HepG2 (cell line): Measurements from ENCODE around the gene BIK. TPM values are rescaled to one million over a fixed set of nuclear protein-coding genes. Genes with fewer than 3 reads are reported as not detected.

Source experiments
- ATAC-seq: fragments of 200-7000 bp; cut with Tn5 transposase; 3 replicates; pipeline ENCODE4 v1.9.1; 2020; ENCODE audit warnings: mild to moderate bottlenecking, moderate library complexity
- BruUV-seq: library from RNA; stranded (reverse); fragments of 400-500 nt; replicated peaks from 2 replicates; lab custom pipeline; 2021; lab: Mats Ljungman, UMichigan
- CTCF ChIA-PET: fragments of 300-600 bp; formaldehyde crosslinking; extraction: SDS; loops from one replicate; lab custom pipeline; 2021; ENCODE audit warnings: low total read pairs, inconsistent platforms, low intra/inter-chr PET ratio; lab: Yijun Ruan, JAX
- POLR2A ChIA-PET: fragments of 350-600 bp; sonication (Branson Sonifier 250); formaldehyde crosslinking; loops from one replicate; lab custom pipeline; 2020; ENCODE audit warnings: antibody characterized with exemption, inconsistent platforms; lab: Yijun Ruan, JAX
- DNase-seq: peaks from one replicate; pipeline ENCODE4 v3.0.0-alpha.2; 2015; ENCODE audit warnings: low spot score
- FAIRE-seq: peaks from 3 replicates; lab custom pipeline; 2011; peaks lifted over from hg19 to GRCh38; lab: Jason Lieb, UNC
- H2AFZ ChIP-seq: one replicate; pipeline ENCODE4 v1.6.1; 2011; ENCODE audit warnings: low read length, inconsistent platforms
- H3K27ac ChIP-seq: fragments of 300-600 bp; 3 replicates; pipeline ENCODE4 v1.8.0; 2011; ENCODE audit warnings: mixed run types, mild to moderate bottlenecking, mixed read lengths, low read length, inconsistent platforms; ENCODE audit not compliant: insufficient read depth; ENCODE audit errors: extremely low read length
- H3K27me3 ChIP-seq, 2 experiments: fragments of 200-600 bp in 1 of 2; 2 replicates in 1 of 2; 3 replicates in 1 of 2; pipeline versions ENCODE4 v1.6.0 to v1.8.0; 2011; ENCODE audit warnings: low read length in 2 of 2, mild to moderate bottlenecking in 2 of 2, moderate library complexity in 2 of 2, inconsistent platforms in 1 of 2; ENCODE audit not compliant: insufficient read depth in 2 of 2, control insufficient read depth in 1 of 2
- H3K36me3 ChIP-seq, 2 experiments: fragments of 200-600 bp in 1 of 2; replicated peaks in 1 of 2; 2 replicates in 1 of 2; 3 replicates in 1 of 2; pipeline versions ENCODE4 v1.5.1 to v1.8.0; 2011; ENCODE audit warnings: low read length in 2 of 2, inconsistent platforms in 1 of 2; ENCODE audit not compliant: insufficient read depth in 2 of 2, control insufficient read depth in 1 of 2
- H3K4me1 ChIP-seq: 2 replicates; pipeline ENCODE4 v1.5.1; 2012; ENCODE audit warnings: low read length, inconsistent platforms; ENCODE audit not compliant: insufficient read depth
- H3K4me2 ChIP-seq: 2 replicates; pipeline ENCODE4 v1.6.0; 2011; ENCODE audit warnings: low read depth, low read length, inconsistent platforms
- H3K4me3 ChIP-seq, 3 experiments: fragments of 200-600 bp in 1 of 3; sonication (generic), shearing (Covaris generic) in 1 of 3; replicated peaks in 1 of 3; 2 replicates each; pipeline ENCODE4 v1.5.1; 2011 to 2016; ENCODE audit warnings: low read length in 3 of 3, inconsistent platforms in 2 of 3, low read depth in 2 of 3, mild to moderate bottlenecking in 2 of 3, control low read depth in 1 of 3, mixed read lengths in 1 of 3; ENCODE audit not compliant: insufficient read depth in 1 of 3
- H3K79me2 ChIP-seq: one replicate; pipeline ENCODE4 v1.6.1; 2011; ENCODE audit warnings: low read length, inconsistent platforms; ENCODE audit not compliant: insufficient read depth
- H3K9ac ChIP-seq: 2 replicates; pipeline ENCODE4 v1.6.0; 2011; ENCODE audit warnings: mild to moderate bottlenecking, low read depth, low read length, inconsistent platforms; ENCODE audit not compliant: insufficient read depth
- H3K9me3 ChIP-seq: 2 replicates; pipeline ENCODE4 v1.5.1; 2012; ENCODE audit warnings: mild to moderate bottlenecking, low read length
- H4K20me1 ChIP-seq: 2 replicates; pipeline ENCODE4 v1.6.0; 2011; ENCODE audit warnings: inconsistent platforms, mild to moderate bottlenecking, low read length, moderate library complexity; ENCODE audit not compliant: insufficient read depth
- AGO2 ChIP-seq: fragments of 200-400 bp; formaldehyde crosslinking; optimal IDR thresholded peaks from 2 replicates; pipeline ENCODE3; 2017; ENCODE audit warnings: mild to moderate bottlenecking, low read depth, low read length, moderate library complexity
- ATF5 ChIP-seq: sonication (generic); formaldehyde crosslinking; IDR thresholded peaks from 2 replicates; pipeline ENCODE4 v1.4.0; 2020; ENCODE audit warnings: mild to moderate bottlenecking, low read depth, missing genetic modification reagents
- CBFB ChIP-seq: sonication (generic); formaldehyde crosslinking; IDR thresholded peaks from 2 replicates; pipeline ENCODE4 v1.4.0; 2020; ENCODE audit warnings: missing genetic modification reagents
- FOSL2 ChIP-seq: sonication (generic); formaldehyde crosslinking; IDR thresholded peaks from 2 replicates; pipeline ENCODE4 v1.4.0; 2020; ENCODE audit warnings: missing genetic modification reagents
- JUND ChIP-seq: sonication (generic); formaldehyde crosslinking; IDR thresholded peaks from 2 replicates; pipeline ENCODE4 v1.8.0; 2022; ENCODE audit warnings: mild to moderate bottlenecking, missing genetic modification reagents
- KDM3A ChIP-seq: IDR thresholded peaks from 2 replicates; pipeline ENCODE4 v1.6.1; 2018; ENCODE audit warnings: low read depth, missing compliant biosample characterization
- RBFOX2 ChIP-seq: fragments of 200-400 bp; formaldehyde crosslinking; IDR thresholded peaks from 2 replicates; pipeline ENCODE4 v1.6.1; 2017; ENCODE audit warnings: low read depth, mild to moderate bottlenecking, low read length
- TARDBP ChIP-seq: sonication (generic); formaldehyde crosslinking; IDR thresholded peaks from 2 replicates; pipeline ENCODE4 v1.8.0; 2022; ENCODE audit warnings: mild to moderate bottlenecking, missing genetic modification reagents
- TERF1 ChIP-seq: sonication (generic); formaldehyde crosslinking; IDR thresholded peaks from 2 replicates; pipeline ENCODE4 v1.8.0; 2022; ENCODE audit warnings: mild to moderate bottlenecking, missing genetic modification reagents, moderate library complexity
- TSC22D2 ChIP-seq: sonication (generic); formaldehyde crosslinking; IDR thresholded peaks from 2 replicates; pipeline ENCODE4 v1.5.1; 2020; ENCODE audit warnings: missing genetic modification reagents, mild to moderate bottlenecking, borderline replicate concordance
- ZBTB1 ChIP-seq: sonication (generic); formaldehyde crosslinking; IDR thresholded peaks from 2 replicates; pipeline ENCODE4 v1.4.0; 2020; ENCODE audit warnings: missing genetic modification reagents, borderline replicate concordance
- ZNF749 ChIP-seq: sonication (generic); formaldehyde crosslinking; IDR thresholded peaks from 2 replicates; pipeline ENCODE4 v1.8.0; 2022; ENCODE audit warnings: mild to moderate bottlenecking, missing genetic modification reagents, moderate library complexity, borderline replicate concordance
- ZSCAN31 ChIP-seq: sonication (generic); formaldehyde crosslinking; IDR thresholded peaks from 2 replicates; pipeline ENCODE4 v1.5.0; 2020; ENCODE audit warnings: low read depth, mild to moderate bottlenecking, missing genetic modification reagents
- WGBS: methylation state at CpG from one replicate; pipeline ENCODE4 v1.1.6; 2017; ENCODE audit warnings: low lambda C conversion rate; 5-methylcytosine and 5-hydroxymethylcytosine counted together
- in situ Hi-C: cut with HindIII; loops from 2 replicates; pipeline ENCODE4 v1.10.0; 2017; ENCODE audit warnings: low pct_unique_long_range_greater_than_20kb; ENCODE audit not compliant: extremely low pct_ligation_motif_present
- intact Hi-C: fragments of 100-400 bp; cut with micrococcal nuclease; formaldehyde crosslinking; loops from one replicate; pipeline ENCODE4 v1.10.0; 2022; ENCODE audit not compliant: unreplicated experiment
- polyA plus RNA-seq, 8 experiments: library from polyadenylated mRNA; depleted of rRNA in 3 of 8; stranded (reverse) in 7 of 8; unstranded in 1 of 8; fragments of >200 nt; fragmentation: Illumina TruSeq in 4 of 8; extraction: Trizol in 4 of 8; gene quantifications; 2 replicates each; pipeline versions ENCODE4 v1.2.1 to v1.2.3, GENCODE V29; 2011 to 2016; ENCODE audit warnings: low read depth in 4 of 8, missing spikeins in 1 of 8, mixed read lengths in 1 of 8; ENCODE audit not compliant: insufficient read depth in 1 of 8
- total RNA-seq, 5 experiments: library from RNA; depleted of rRNA; stranded (reverse); fragments of >200 nt; fragmentation: Illumina TruSeq; extraction: Trizol; gene quantifications; 2 replicates each; pipeline ENCODE4 v1.2.3, GENCODE V29; 2016; ENCODE audit warnings: low read depth in 1 of 5

BIK gene
- total and polyA plus RNA-seq, 2 of the 13 experiments (the other 11 are each of a cell fraction or from before 2014, with no cell fraction given): 0.54 to 0.80 TPM

GRCh38 chr22:43173566-43173965, 63.0 kb downstream of the BIK start (continued):
- no peak for TF ChIP-seq ZSCAN31 (CRISPR knock-in tag)
- TF ChIP-seq ZBTB1 (CRISPR knock-in tag): no peak
- TF ChIP-seq TSC22D2 (CRISPR knock-in tag): no peak
- no peak for TF ChIP-seq ATF5 (CRISPR knock-in tag)
- no peak for TF ChIP-seq KDM3A (CRISPR knock-in tag)
- no peak for TF ChIP-seq FOSL2 (CRISPR knock-in tag)
- no peak for TF ChIP-seq CBFB (CRISPR knock-in tag)
- TF ChIP-seq JUND: no peak
- no peak for TF ChIP-seq TARDBP (CRISPR knock-in tag)
- TF ChIP-seq TERF1 (CRISPR knock-in tag): no peak

- in situ Hi-C loops: no loop called here
- TF ChIP-seq RBFOX2 (0 out of 2 replicates have a peak, but pooled peaks have one; percentile 26), ZNF749 (CRISPR knock-in tag) (no peak), AGO2 (peak; percentile 14)
- TF ChIP-seq, all 625 proteins: peak for 2
- no peaks in the 10 kb centered on the region for H3K4me1 ChIP-seq
- DNase-seq: no peak
- no peaks in the 10 kb centered on the region for H3K79me2 ChIP-seq
- FAIRE-seq: no peak
- H2AFZ ChIP-seq: no peak overlapping the region
- intact Hi-C loops: no loop called here
- H3K27me3 ChIP-seq: no peaks in the 10 kb centered on the region
- no peak overlapping the region for H3K9ac ChIP-seq
- 97% methylated on average over 32 of the region's 39 CpGs for WGBS
- CTCF ChIA-PET: no interaction called here
- H3K4me3 ChIP-seq: no peak overlapping the region
- H3K36me3 ChIP-seq: peaks cover 22 to 47% of the 10 kb centered on the region in 2 experiments; a peak in 4 of 5 replicates
- no peaks in the 10 kb centered on the region for H3K9me3 ChIP-seq
- H4K20me1 ChIP-seq: no peaks in the 10 kb centered on the region
- POLR2A ChIA-PET: no interaction called here
- BruUV-seq: no TSS peak
- H3K27ac ChIP-seq: no peak overlapping the region
- H3K4me2 ChIP-seq: no peak overlapping the region
- no peak for ATAC-seq
Measured at GRCh38 chr22:43173976-43174720, 63.6 kb downstream of the BIK start.
